Parathyroid adenoma (tissue), 2 donors: ENCODE data around the gene RIC1.

ENCODE experiments used
- H2AFZ ChIP-seq: fragments of 300-600 bp; sonication (generic); one replicate; pipeline ENCODE4 v1.7.0; 2017; ENCODE audit warnings: antibody characterized with exemption, mild to moderate bottlenecking
- H3K27ac ChIP-seq: fragments of 300-600 bp; sonication (generic); one replicate; pipeline ENCODE4 v1.7.0; 2017
- H3K27me3 ChIP-seq: fragments of 300-600 bp; sonication (generic); one replicate; pipeline ENCODE4 v1.7.0; 2017; ENCODE audit warnings: low read length; ENCODE audit not compliant: control insufficient read depth, insufficient read depth
- H3K36me3 ChIP-seq: fragments of 300-600 bp; sonication (generic); one replicate; pipeline ENCODE4 v1.7.0; 2017; ENCODE audit warnings: low read length; ENCODE audit not compliant: control insufficient read depth, insufficient read depth
- H3K4me1 ChIP-seq: fragments of 300-600 bp; sonication (generic); one replicate; pipeline ENCODE4 v1.7.0; 2017; ENCODE audit warnings: control low read depth
- H3K4me2 ChIP-seq: fragments of 300-600 bp; sonication (generic); one replicate; pipeline ENCODE4 v1.7.0; 2017; ENCODE audit warnings: low read length
- H3K4me3 ChIP-seq: fragments of 300-600 bp; sonication (generic); one replicate; pipeline ENCODE4 v1.7.0; 2017; ENCODE audit warnings: low read depth, low read length
- H3K79me2 ChIP-seq: fragments of 300-600 bp; sonication (generic); one replicate; pipeline ENCODE4 v1.7.0; 2017; ENCODE audit warnings: control low read depth
- H3K9ac ChIP-seq: fragments of 300-600 bp; sonication (generic); one replicate; pipeline ENCODE4 v1.7.0; 2017; ENCODE audit warnings: mild to moderate bottlenecking
- H3K9me3 ChIP-seq: fragments of 300-600 bp; sonication (generic); one replicate; pipeline ENCODE4 v1.7.0; 2017; ENCODE audit warnings: low read length; ENCODE audit not compliant: control insufficient read depth
- CTCF ChIP-seq: fragments of 300-600 bp; sonication (generic); IDR thresholded peaks from one replicate; pipeline ENCODE4 v1.7.0; 2017; ENCODE audit warnings: antibody characterized with exemption, mild to moderate bottlenecking
- donor health status: primary hyperparathyroidism.

RIC1 gene

GRCh38 chr9:5582835-5583195 is 46.1 kb upstream of the RIC1 start:
- H3K27me3 ChIP-seq = no peaks in the 10 kb centered on the region
- H3K36me3 ChIP-seq = no peaks in the 10 kb centered on the region
- no peak overlapping the region for H2AFZ ChIP-seq
- H3K4me1 ChIP-seq = no peaks in the 10 kb centered on the region
- H3K4me2 ChIP-seq = no peak overlapping the region
- no peak overlapping the region for H3K27ac ChIP-seq
- no peaks in the 10 kb centered on the region for H3K79me2 ChIP-seq
- no peak overlapping the region for H3K4me3 ChIP-seq
- H3K9ac ChIP-seq = no peak overlapping the region
- no peaks in the 10 kb centered on the region for H3K9me3 ChIP-seq
- TF ChIP-seq CTCF = no peak

GRCh38 chr9:5586391-5586802 is 42.5 kb upstream of the RIC1 start:
- Histone ChIP-seq H3K27ac (no peak overlapping the region), H3K36me3 (no peaks in the 10 kb centered on the region), H3K9me3 (no peaks in the 10 kb centered on the region), H3K79me2 (no peaks in the 10 kb centered on the region), H3K4me3 (no peak overlapping the region), H3K9ac (no peak overlapping the region), H3K27me3 (no peaks in the 10 kb centered on the region), H3K4me2 (no peak overlapping the region), H3K4me1 (no peaks in the 10 kb centered on the region), H2AFZ (no peak overlapping the region)
- no peak for TF ChIP-seq CTCF

DNA sequence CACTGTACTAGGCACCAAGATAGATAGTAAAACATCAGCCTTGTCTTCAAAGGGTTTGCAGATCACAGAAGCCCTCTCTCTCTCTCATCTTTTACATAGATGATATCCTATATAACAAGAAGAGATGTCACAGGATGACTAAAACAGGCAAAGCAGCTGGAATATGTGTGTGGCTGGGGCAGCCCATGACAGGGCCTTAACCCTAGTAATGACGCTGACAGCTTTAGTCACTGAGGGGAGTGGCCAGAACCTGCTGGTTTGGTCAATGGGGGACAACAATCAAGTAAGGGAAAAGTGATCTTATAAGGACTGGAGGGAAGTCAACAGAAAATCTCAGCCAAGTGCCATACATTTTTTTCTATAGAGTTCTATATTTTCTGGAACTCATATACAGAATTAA is 41.9 kb upstream of the RIC1 start:
- Histone ChIP-seq H3K4me1 (no peaks in the 10 kb centered on the region), H3K4me3 (no peak overlapping the region), H2AFZ (no peak overlapping the region), H3K9me3 (no peaks in the 10 kb centered on the region), H3K27me3 (no peaks in the 10 kb centered on the region), H3K9ac (no peak overlapping the region), H3K4me2 (no peak overlapping the region), H3K36me3 (no peaks in the 10 kb centered on the region), H3K79me2 (no peaks in the 10 kb centered on the region), H3K27ac (no peak overlapping the region)
- TF ChIP-seq CTCF = no peak

- H3K79me2 ChIP-seq = no peaks in the 10 kb centered on the region
- H3K27ac ChIP-seq = no peak overlapping the region
- H2AFZ ChIP-seq = no peak overlapping the region
- no peak for TF ChIP-seq CTCF
- H3K4me1 ChIP-seq = no peaks in the 10 kb centered on the region
- H3K9me3 ChIP-seq = no peaks in the 10 kb centered on the region
- H3K4me2 ChIP-seq = no peak overlapping the region
- H3K9ac ChIP-seq = no peak overlapping the region
- H3K36me3 ChIP-seq = no peaks in the 10 kb centered on the region
- H3K27me3 ChIP-seq = no peaks in the 10 kb centered on the region
- H3K4me3 ChIP-seq = no peak overlapping the region
Observed at GRCh38 chr9:5592231-5592630, 36.7 kb upstream of the RIC1 start.

DNA sequence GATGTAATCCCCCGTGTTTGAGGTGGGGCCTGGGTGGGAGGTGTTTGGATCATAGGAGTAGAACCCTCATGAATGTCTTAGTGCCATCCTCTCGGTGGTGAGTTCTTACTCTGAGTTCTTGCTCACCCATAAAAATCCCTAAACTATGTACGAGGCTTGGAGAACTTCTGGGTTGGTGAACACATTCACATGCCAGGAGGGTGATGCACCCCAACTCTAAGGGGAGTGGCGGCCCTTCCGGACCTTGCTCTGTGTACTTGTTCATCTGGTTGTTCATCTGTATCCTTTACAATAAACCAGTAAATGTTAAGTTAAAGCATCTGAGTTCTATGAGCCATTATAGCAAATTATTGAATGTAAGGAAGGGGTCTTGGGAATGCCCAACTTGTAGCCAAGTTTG is 36.0 kb upstream of the RIC1 start:
- H3K4me1 ChIP-seq = no peaks in the 10 kb centered on the region
- no peaks in the 10 kb centered on the region for H3K27me3 ChIP-seq
- no peaks in the 10 kb centered on the region for H3K9me3 ChIP-seq
- H3K9ac ChIP-seq = no peak overlapping the region
- no peaks in the 10 kb centered on the region for H3K79me2 ChIP-seq
- H3K4me3 ChIP-seq = no peak overlapping the region
- no peak overlapping the region for H3K27ac ChIP-seq
- no peak overlapping the region for H2AFZ ChIP-seq
- no peaks in the 10 kb centered on the region for H3K36me3 ChIP-seq
- no peak overlapping the region for H3K4me2 ChIP-seq
- TF ChIP-seq CTCF = no peak
